Measurements from ENCODE around the gene COL23A1. TPM values are rescaled to one million over a fixed set of nuclear protein-coding genes. Genes with fewer than 3 reads are reported as not detected.

COL23A1 gene
- total RNA-seq, 1 donor from 2014 or later: 0.12 TPM

DNA sequence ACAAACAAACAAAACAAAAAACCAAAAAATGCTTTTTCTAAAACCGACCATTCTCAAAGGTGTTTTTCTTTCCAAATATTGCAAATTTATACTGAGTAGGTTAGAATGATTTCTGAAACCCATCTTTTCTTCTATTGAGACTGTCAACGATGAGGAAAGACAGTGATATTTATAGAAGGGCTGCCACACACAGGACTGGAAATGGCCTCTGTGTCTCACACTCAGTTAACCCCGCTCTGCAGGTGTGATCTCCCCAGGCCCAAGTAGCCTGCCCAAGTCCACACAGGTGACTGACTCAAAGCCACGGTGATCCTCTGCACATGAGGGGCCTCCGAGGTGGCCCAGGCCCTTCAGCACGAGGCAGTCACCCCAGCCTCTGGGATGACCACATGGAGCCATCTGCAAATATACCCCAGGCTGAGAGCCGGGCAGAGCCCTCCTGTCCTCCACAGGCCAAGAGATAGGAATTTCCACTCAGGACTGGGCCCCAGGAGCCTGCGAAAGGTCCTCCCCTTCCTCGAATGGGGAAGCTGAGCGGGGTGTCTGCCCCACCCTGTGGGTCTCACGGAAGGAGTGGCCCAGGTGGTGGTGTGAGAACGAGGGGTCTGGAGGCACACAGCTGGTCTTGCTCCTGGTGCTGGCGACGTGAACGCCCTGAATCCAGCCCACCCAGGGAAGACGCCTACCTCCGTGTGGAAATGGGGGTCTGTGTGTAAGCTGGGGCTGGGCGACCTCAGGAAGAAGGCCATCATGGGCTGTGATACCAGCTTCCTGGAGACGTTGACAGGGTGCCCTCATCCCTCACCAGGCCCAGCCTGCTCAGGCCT lies 304.6 kb downstream of the COL23A1 start:
- Mint-ChIP-seq H3K4me1 (ENCODE audit: low read depth) (peaks cover 6% of the 10 kb centered on the region), H3K27ac (ENCODE audit: unreplicated experiment) (no peak overlapping the region), H3K9me3 (ENCODE audit: low read depth) (peaks cover 10% of the 10 kb centered on the region), H3K4me3 (ENCODE audit: unreplicated experiment) (no peak overlapping the region), H3K36me3 (ENCODE audit: low read depth) (peaks cover 2% of the 10 kb centered on the region), H3K27me3 (ENCODE audit: low read depth) (peaks cover 35% of the 10 kb centered on the region)
- TF ChIP-seq, protein P1, sequence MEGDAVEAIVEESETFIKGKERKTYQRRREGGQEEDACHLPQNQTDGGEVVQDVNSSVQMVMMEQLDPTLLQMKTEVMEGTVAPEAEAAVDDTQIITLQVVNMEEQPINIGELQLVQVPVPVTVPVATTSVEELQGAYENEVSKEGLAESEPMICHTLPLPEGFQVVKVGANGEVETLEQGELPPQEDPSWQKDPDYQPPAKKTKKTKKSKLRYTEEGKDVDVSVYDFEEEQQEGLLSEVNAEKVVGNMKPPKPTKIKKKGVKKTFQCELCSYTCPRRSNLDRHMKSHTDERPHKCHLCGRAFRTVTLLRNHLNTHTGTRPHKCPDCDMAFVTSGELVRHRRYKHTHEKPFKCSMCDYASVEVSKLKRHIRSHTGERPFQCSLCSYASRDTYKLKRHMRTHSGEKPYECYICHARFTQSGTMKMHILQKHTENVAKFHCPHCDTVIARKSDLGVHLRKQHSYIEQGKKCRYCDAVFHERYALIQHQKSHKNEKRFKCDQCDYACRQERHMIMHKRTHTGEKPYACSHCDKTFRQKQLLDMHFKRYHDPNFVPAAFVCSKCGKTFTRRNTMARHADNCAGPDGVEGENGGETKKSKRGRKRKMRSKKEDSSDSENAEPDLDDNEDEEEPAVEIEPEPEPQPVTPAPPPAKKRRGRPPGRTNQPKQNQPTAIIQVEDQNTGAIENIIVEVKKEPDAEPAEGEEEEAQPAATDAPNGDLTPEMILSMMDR (IDR thresholded peaks at IDR 0.05): no peak
- DNase-seq (ENCODE audit: low spot score): peak; percentile 74

DNA sequence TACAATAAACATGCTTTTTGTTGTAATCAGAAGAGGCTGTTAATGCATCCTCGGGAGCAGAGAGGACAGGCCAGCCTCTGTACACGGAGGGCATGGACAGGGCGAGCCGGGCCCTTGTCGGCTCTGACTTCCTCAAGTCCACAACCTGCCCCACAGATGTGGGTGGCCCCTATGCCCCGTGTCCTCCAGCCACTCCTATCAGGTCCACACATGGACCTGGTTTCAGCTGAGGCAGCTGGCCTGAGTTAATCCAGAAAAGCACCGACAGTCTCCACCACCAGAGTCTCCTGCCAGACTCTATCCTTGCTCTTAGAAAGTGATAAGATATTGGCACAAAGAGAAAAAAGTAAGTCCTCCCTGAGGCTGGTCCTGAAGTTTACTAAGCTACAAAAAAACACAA lies 305.2 kb downstream of the COL23A1 start:
- H3K36me3 Mint-ChIP-seq (ENCODE audit: low read depth): peaks cover 2% of the 10 kb centered on the region
- H3K9me3 Mint-ChIP-seq (ENCODE audit: low read depth): peaks cover 10% of the 10 kb centered on the region
- DNase-seq (ENCODE audit: low spot score): peak; percentile 33
- peaks cover 7% of the 10 kb centered on the region for H3K4me1 Mint-ChIP-seq (ENCODE audit: low read depth)
- TF ChIP-seq, protein P1 (IDR thresholded peaks at IDR 0.05): no peak
- peaks cover 33% of the 10 kb centered on the region for H3K27me3 Mint-ChIP-seq (ENCODE audit: low read depth)
- no peak overlapping the region for H3K4me3 Mint-ChIP-seq (ENCODE audit: unreplicated experiment)
- no peak overlapping the region for H3K27ac Mint-ChIP-seq (ENCODE audit: unreplicated experiment)

DNA sequence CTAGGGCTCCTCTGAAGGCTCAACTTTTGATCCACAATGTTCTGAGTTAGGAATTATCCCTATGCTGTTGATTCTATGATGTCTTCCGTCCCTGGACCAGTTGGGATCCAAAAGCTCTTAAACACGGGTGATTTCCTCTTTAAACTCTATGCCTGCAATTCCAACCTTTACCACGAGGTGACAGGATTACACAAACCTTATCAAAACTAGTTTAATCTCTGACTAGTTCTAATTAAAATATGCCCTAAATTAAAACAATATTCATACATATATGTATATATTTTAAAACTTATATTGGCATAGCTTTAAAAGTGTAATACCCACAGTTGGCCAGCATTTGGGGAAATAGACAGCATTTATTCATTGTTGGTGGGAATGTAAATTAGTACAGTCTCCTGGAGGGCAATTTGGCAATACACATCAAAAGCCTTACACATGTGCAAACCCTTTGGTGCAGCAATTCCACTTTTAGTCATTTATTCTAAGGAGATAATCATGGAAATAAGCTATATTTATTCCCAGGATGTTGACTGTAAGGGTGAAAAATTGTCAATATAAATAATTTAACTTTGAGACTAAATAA lies 306.0 kb downstream of the COL23A1 start:
- Mint-ChIP-seq H3K27me3 (ENCODE audit: low read depth) (peaks cover 28% of the 10 kb centered on the region), H3K27ac (ENCODE audit: unreplicated experiment) (no peak overlapping the region), H3K4me3 (ENCODE audit: unreplicated experiment) (no peak overlapping the region), H3K4me1 (ENCODE audit: low read depth) (peaks cover 8% of the 10 kb centered on the region), H3K9me3 (ENCODE audit: low read depth) (peaks cover 10% of the 10 kb centered on the region), H3K36me3 (ENCODE audit: low read depth) (peaks cover 2% of the 10 kb centered on the region)
- TF ChIP-seq, protein P1 (IDR thresholded peaks at IDR 0.05): peak; percentile 78
- no peak for DNase-seq (ENCODE audit: low spot score)

DNA sequence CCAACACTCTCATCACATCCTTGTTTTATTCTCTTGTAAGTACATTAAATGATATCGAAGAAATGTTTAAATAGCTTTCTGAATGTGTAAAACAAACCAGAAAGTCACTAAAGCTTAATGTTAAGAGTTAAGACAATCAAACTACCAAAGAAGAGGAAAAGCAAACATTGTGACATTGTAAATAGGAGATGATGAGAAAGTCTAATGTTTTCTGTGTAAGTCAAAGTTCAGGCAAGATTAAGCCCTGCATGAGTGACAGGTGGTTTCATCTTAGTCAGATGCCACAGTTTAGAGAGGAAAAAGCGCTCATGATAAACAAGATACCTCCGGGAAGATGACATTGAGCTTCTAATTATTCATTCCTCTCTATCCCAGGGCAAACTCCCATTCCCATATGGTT lies 306.7 kb downstream of the COL23A1 start:
- Mint-ChIP-seq H3K4me1 (ENCODE audit: low read depth) (peaks cover 4% of the 10 kb centered on the region), H3K27ac (ENCODE audit: unreplicated experiment) (no peak overlapping the region), H3K9me3 (ENCODE audit: low read depth) (peaks cover 10% of the 10 kb centered on the region), H3K27me3 (ENCODE audit: low read depth) (peaks cover 28% of the 10 kb centered on the region), H3K36me3 (ENCODE audit: low read depth) (peaks cover 2% of the 10 kb centered on the region), H3K4me3 (ENCODE audit: unreplicated experiment) (no peak overlapping the region)
- DNase-seq (ENCODE audit: low spot score): no peak
- TF ChIP-seq, protein P1 (IDR thresholded peaks at IDR 0.05): no peak

DNA sequence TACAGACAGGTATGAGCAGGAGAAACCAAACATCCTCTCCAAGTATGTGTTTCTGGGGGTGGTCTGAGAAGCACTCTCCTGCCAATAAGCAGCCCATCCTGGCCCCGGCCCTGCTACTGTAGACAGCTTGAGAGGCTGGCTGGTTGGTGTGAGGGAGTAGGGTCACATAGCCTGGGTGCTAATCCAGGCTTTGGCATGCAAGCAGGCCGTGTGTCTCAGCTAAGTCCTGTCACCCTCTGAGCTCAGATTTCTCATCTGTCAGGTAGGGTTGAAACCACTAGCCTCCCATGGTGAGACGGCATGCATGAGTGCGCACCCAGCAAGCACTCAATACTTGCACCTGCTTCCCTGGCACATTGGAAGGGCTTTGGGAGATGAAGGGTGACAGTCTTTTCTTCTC lies 307.8 kb downstream of the COL23A1 start:
- TF ChIP-seq, protein P1 (IDR thresholded peaks at IDR 0.05): no peak
- H3K36me3 Mint-ChIP-seq (ENCODE audit: low read depth): peaks cover 2% of the 10 kb centered on the region
- DNase-seq (ENCODE audit: low spot score): peak; percentile 55
- peaks cover 22% of the 10 kb centered on the region for H3K27me3 Mint-ChIP-seq (ENCODE audit: low read depth)
- peaks cover 4% of the 10 kb centered on the region for H3K4me1 Mint-ChIP-seq (ENCODE audit: low read depth)
- H3K27ac Mint-ChIP-seq (ENCODE audit: unreplicated experiment): no peak overlapping the region
- no peak overlapping the region for H3K4me3 Mint-ChIP-seq (ENCODE audit: unreplicated experiment)
- H3K9me3 Mint-ChIP-seq (ENCODE audit: low read depth): peaks cover 10% of the 10 kb centered on the region

Measured in chondrocyte (in vitro differentiated cells).